Coronary artery (tissue), 2 donors: ENCODE measurements around the gene BCAM.
A peak's percentile ranks its signal among the peaks of the same experiment; 100 is the strongest.
"Not testable (repeated sequence)": the region's sequence is repeated elsewhere in the genome, so short reads cannot be mapped to it uniquely, and the experiment has no call there.

Source experiments
- DNase-seq: peaks from one replicate; pipeline ENCODE4 v3.0.0-alpha.2; 2017; ENCODE audit warnings: low spot score
- H3K27ac ChIP-seq, 2 donors: fragments of 200-600 bp; sonication (generic); one replicate each; pipeline ENCODE4 v1.5.1; 2016 to 2019
- H3K4me3 ChIP-seq: fragments of 200-600 bp; sonication (generic); 2 replicates; pipeline ENCODE4 v1.5.1; 2016; ENCODE audit warnings: mild to moderate bottlenecking, moderate library complexity
- CTCF ChIP-seq: fragments of 200-600 bp; sonication (generic); IDR thresholded peaks from one replicate; pipeline ENCODE4 v1.5.1; 2019; ENCODE audit warnings: antibody characterized with exemption

Gene BCAM

DNA sequence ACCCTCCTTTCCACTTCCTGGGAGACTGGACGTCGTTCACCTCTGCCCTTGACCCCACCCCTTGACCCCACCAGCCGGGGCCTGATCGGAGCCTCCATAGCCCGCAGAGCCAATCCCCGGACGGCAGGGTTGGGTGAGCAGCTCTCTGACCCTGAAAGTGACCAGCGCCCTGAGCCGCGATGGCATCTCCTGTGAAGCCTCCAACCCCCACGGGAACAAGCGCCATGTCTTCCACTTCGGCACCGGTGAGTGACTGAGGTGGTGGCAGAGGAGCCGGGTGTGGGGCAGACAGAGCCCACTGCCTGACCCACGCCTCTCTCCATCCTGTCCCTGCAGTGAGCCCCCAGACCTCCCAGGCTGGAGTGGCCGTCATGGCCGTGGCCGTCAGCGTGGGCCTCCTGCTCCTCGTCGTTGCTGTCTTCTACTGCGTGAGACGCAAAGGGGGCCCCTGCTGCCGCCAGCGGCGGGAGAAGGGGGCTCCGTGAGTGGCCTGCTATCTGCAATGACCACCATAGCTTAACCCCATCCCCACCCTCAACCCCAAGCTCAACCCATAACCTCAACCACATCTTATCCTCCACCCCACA lies 10.4 kb downstream of the BCAM start:
- Histone ChIP-seq H3K4me3 (no peak overlapping the region), H3K27ac (peak overlapping the region in 1 of 2 donors; percentile 93)
- no peak for DNase-seq
- TF ChIP-seq CTCF: no peak

GRCh38 chr19:44820648-44821609 lies 12.0 kb downstream of the BCAM start:
- TF ChIP-seq CTCF: peak; percentile 20
- Histone ChIP-seq H3K4me3 (peak overlapping the region; percentile 48), H3K27ac (peak overlapping the region; percentile 84 to 93)
- peak; percentile 92 for DNase-seq

GRCh38 chr19:44822177-44822576 lies 13.3 kb downstream of the BCAM start:
- Histone ChIP-seq H3K27ac (peak overlapping the region; percentile 84 to 93), H3K4me3 (peak overlapping the region; percentile 29)
- DNase-seq: no peak
- no peak for TF ChIP-seq CTCF

DNA sequence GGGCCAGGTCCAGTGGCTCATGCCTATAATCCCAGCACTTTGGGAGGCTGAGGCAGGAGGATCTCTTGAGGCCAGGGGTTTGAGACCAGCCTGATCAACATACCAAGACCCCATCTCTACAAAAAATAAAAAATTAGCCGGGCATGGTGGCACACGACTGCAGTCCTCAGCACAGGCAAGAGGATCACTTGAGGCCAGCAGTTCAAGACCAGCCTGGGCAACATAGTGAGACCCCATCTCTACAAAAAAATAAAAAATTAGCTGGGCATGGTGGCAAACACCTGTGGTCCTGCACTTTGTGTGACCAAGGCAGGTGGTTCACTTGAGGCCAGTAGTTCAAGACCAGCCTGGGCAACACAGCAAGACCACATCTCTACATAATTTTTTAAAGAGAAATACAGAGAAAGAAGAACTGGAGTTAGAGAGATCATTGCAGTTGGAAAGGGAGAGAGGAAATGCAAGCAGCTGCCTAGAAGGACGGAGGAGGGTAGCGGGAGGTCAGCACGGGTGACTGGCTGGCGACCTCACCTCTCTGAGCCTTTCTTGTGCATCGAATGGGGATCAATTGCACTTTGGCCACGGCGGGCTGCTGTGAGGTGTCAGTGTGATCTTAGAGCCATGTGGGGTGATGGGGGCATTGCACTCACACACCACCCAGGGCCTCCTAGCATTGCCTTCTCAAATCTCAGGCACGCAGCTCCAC lies 13.9 kb downstream of the BCAM start:
- peak overlapping the region; percentile 84 to 93 for H3K27ac ChIP-seq
- DNase-seq: no peak
- H3K4me3 ChIP-seq: no peak overlapping the region
- no peak for TF ChIP-seq CTCF

- TF ChIP-seq CTCF: no peak
- DNase-seq: no peak
- peak overlapping the region in 1 of 2 donors; percentile 84 for H3K27ac ChIP-seq
- H3K4me3 ChIP-seq: no peak overlapping the region
Observed at GRCh38 chr19:44823373-44823698, 14.4 kb downstream of the BCAM start.

DNA sequence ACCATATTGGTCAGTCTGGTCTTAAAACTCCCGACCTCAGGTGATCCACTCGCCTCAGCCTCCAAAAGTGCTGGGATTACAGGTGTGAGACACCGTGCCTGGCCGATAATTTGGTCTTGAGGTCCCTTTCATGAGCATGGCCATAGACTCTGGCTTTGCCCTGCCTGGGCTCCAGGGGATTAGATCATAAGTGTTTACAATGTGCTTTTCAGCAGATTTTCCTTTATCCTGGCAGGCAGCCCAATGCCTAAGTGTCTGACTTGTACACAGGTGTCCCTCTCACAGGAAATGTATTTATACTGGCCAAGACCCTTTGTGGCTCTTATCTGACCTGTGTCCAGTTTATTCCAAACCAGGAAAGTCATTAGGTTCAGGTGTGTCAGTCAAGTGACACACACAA lies 15.9 kb downstream of the BCAM start:
- DNase-seq: no peak
- no peak for TF ChIP-seq CTCF
- Histone ChIP-seq H3K4me3 (no peak overlapping the region), H3K27ac (no peak overlapping the region)

- not testable (repeated sequence) for H3K27ac ChIP-seq, H3K4me3 ChIP-seq, DNase-seq
Observed at GRCh38 chr19:44832875-44833274, 24.0 kb downstream of the BCAM start.

DNA sequence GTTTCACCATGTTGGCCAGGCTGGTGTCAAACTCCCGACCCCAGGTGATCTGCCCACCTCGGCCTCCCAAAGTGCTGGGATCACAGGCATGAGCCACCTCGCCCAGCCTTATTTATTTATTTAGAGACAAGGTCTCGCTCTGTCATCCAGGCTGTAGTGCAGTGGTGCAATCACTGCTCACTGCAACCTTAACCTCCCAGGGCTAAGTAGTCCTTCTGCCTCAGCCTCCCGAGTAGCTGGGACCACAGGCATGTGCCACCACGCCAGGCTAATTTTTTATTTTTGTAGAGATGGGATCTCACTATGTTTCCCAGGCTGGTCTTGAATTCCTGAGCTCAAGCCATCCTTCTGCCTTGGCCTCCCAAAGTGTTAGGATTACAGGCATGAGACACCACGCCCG lies 25.5 kb downstream of the BCAM start:
- H3K27ac ChIP-seq, H3K4me3 ChIP-seq: not testable (repeated sequence)

More for the DNA sequence above, 25.5 kb downstream of the BCAM start:
- not testable (repeated sequence) for DNase-seq
